ENCODE results near the gene TPH2.

TPH2 gene

DNA sequence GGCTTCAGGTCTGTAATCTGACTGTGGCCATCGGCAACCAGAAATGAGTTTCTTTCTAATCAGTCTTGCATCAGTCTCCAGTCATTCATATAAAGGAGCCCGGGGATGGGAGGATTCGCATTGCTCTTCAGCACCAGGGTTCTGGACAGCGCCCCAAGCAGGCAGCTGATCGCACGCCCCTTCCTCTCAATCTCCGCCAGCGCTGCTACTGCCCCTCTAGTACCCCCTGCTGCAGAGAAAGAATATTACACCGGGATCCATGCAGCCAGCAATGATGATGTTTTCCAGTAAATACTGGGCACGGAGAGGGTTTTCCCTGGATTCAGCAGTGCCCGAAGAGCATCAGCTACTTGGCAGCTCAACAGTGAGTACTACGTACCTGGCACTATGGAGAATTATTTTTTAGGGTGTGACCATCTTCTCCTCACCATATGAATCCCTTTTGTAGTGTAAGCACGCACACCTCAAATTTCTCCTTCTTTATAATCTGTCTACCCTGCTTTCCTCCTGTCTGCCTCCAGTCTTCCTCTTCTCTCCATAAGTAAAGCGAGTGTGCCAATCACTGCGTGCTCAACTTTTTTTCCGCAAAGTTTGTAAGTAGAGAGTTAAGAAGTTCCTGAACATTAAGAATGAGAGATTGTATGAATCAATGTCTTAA, at the start of gene TPH2:
Gene TPH2, plus strand, starts transcription at position 118 of the 658 bp plus-strand sequence. Its CDS starts 142 bp downstream, at position 260.
- DNase-seq (ENCODE audit: low read depth in 1 of 2, low spot score in 1 of 2) = peak in 1 of 2 donors; percentile 8

DNA sequence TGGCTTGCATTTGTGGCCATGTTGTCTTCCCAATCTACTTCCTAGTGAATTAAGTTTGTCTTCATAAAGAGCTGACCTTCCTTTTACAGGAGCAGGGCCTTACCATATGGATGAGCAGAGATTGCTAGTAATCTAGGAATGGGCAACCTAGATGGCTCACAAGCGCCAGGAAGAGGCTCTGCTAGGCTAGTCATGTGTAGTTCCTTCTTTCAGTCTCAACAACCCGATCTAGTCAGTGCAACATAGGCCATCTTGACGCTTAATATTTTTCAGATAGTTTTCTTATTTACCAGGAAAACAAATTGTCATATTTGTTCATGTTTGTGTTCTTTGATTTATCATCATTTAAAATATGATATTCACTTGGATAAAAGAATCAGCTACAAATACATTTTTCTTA, 48.2 kb upstream of the TPH2 start:
- no peak for DNase-seq (ENCODE audit: low read depth in 1 of 2, low spot score in 1 of 2)

DNA sequence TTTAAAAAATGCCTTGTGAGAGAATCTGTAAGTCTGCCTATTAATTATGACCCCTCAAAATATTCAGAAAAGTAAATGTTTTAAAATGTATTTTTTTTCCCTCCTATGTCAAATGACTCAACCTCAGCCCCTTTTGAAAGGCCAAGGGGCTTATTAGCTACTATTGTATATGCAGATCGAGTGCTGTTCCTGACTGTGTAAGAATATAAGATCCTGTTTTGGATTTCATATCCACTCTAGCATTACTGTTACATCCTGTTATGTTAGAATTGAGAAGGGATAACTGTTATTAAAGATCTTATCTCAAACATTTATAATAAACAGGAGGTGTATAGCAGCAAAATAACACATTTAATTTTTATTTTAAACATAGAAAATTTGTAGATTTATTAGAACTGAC, 46.6 kb upstream of the TPH2 start:
- no peak for DNase-seq (ENCODE audit: low read depth in 1 of 2, low spot score in 1 of 2)

DNA sequence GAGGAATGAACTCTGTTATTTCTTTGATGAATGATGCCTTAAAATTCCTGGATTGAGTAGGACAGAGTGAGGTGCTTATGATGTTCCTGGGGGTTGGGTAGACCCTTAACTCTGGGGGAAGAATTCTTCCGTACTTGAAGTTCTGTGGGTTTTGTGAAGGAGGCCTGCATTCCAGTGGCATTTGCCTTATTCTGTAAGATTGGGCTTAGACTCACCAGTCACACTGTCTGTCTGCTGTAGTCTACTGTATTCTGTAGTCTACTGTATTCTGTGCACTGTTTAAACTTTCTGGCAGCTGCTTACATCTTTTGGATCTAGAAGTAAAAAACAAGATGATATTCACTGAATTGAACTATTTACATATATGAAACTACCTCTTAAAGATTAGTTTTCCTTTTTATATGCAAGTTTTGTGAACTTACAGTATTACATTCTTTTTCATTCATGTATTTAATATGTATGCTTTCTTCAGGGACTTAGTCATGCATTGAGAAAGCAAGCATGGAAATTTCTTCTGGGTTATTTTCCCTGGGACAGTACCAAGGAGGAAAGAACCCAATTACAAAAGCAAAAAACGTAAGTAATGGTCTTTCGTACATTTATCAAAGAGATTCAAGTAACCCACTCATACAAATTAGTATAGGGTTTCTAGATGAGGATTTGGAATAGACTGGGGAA, 42.3 kb upstream of the TPH2 start:
- DNase-seq (ENCODE audit: low read depth in 1 of 2, low spot score in 1 of 2) = no peak

DNA sequence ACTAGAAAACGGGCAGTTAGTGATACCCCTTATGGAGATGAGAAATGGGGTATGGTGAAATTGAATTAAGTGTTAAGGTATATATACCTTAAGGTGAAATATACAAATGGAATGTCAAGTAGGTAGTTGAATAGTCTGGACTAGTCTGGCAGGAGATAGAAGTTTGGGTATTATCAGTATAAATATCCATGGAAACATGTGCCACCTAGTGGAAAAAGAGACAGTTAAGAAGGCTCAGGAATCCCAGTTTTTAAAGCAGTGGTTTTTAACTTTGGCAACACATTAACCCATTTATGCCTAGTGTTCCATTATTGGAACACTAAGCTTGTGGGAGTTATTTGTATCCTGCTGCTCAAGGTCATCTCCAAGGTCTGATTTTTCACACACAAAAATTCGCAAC, 38.6 kb upstream of the TPH2 start:
- no peak for DNase-seq (ENCODE audit: low read depth in 1 of 2, low spot score in 1 of 2)

DNA sequence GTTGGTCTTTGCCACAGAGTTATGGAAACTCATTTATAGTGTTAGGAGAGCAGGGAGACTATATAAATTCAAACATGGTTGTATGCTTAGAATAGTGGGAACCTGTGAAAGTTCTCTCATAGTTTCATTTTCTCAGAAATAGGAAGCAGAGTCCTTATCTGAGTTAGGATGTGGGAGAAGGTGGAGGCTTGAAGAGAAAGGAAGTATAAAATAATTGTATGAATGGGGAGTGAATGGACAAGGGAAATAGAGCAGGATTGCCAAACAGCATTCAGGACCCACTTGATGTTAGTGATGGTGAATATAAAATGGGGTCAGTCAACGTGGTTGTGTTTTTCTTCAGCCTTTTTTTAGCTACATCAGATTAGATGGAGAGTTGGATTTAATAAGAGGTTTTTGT, 34.0 kb upstream of the TPH2 start:
- no peak for DNase-seq (ENCODE audit: low read depth in 1 of 2, low spot score in 1 of 2)

DNA sequence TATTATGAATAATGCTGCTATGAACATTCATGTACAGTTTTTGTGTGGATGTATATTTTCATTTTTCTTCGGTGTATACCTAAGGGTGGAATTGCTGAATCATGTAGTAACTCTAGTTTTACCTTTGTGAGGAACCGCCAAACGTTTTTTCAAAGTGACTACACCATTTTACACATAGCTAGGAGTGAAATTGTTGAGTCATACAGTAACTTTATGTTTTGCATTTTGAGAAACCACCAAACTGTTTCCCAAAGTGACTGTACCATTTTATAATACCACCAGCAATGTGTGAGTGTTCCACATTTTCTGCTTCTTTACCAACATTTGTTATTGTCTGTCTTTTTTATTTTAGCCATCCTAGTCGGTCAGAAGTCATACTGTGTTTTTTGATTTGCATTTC, 3.1 kb upstream of the TPH2 start:
- no peak for DNase-seq (ENCODE audit: low read depth in 1 of 2, low spot score in 1 of 2)

DNA sequence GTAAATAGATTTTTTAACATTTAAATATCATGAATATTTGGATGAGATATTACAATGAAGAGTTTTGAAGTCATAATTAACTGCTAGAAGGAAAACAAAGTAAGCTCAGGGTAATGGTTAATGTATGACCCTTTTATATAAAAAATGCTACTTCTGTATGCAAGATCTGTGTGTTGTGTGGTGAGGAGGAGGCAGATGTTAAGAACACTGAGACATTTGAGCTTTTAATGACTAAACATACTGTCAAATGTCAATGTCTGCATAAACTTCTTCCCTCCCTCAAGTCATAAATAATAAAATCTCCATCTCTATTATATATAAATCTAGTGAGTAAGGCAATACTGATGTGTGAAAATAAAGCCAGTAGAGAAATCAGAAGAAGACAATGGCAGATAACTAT, 1.4 kb downstream of the TPH2 start:
- DNase-seq (ENCODE audit: low read depth in 1 of 2, low spot score in 1 of 2) = no peak

DNA sequence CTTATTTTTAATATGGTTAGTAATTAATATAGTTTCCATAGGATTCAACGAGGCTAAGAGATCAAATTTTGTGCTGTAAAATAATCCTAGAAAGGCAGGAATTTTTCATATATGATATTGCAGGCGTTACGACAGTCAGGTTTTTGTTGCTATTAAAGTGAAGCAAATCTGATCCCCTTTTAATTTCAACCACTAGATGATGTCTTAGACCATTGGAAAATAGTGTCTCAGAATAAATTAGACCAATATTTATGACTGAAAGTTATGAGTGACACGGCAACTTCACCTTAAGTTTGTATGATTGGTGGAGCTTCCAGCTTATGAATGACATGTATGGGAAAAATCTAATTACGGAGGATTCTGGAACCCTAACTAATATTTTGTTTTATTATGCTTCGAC, 2.5 kb downstream of the TPH2 start:
- DNase-seq (ENCODE audit: low read depth in 1 of 2, low spot score in 1 of 2) = no peak

DNA sequence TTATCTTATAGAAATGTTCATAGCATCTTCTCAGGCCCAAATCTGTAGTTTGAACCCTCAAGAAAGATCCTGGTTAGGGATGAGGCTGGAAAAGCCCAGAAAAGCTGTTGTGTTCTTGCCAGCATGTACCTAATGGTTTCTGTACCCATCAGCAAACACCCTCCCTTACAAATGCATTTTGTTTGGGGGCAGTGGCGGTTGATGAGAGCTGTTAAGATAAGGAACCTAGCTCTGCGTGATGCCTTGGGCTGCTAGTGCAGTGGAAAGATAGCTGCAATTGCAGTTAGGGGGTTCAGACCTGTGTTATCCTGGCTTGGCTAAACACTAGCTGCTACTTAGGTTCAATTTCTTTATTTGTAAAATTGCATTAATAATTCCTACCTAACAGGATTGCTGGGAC, 3.6 kb downstream of the TPH2 start:
- no peak for DNase-seq (ENCODE audit: low read depth in 1 of 2, low spot score in 1 of 2)

DNA sequence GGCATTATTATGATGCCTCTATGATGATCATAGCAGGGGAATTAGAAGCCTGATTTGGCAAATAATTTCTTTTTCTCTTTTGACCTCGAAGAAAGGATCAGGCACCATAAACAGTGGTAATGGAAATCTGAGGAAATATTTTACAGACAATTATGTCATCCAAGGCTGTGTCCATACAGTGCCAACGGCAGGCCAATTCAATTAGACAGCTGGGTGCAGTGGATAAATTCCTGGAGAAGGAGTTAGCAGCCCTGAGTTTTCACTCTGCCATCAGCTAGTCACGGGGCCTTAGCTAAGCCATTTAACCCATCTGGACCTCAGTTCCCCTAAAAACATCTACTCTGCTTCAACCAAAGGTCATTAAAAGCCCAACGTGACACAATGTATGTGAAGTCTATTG, 4.1 kb downstream of the TPH2 start:
- DNase-seq (ENCODE audit: low read depth in 1 of 2, low spot score in 1 of 2) = no peak

DNA sequence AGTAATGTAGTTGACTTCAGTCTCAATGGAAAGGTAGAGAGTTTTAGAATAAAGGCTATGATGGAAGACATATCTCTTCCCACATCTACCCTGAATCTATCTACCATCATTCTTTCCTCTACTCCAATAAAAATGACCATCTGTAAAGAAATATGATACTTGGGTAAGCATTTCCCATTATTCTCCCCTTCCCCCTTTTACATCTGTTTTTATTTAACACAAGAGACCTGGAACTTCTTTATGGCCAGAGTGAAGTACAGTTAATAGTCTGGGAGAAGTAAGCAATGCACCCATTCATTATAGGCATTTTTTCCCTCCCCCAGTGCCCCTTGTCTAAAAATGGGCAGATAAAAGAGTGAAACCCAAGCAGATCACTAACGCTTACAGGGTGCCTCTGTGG, 6.5 kb downstream of the TPH2 start:
- DNase-seq (ENCODE audit: low read depth in 1 of 2, low spot score in 1 of 2) = no peak

DNA sequence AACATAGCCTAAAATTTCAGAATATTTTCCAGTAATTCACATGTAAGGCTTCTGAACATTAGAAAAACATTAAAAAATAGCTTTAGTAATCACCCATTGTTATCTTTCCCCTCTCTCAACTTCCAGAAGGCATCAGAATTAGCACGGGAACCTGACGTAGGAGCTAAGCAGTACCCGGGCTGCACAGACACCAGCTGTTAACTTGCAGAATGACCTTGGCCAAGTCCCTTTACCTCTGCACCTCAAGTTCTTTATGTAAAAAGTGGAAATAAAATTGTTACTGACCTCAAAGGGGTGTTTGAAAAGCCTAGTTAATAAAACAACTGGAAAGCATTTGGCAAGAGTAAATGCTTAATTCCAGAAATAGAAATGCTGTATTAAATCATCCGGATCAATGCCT, 7.2 kb downstream of the TPH2 start:
- DNase-seq (ENCODE audit: low read depth in 1 of 2, low spot score in 1 of 2) = no peak

DNA sequence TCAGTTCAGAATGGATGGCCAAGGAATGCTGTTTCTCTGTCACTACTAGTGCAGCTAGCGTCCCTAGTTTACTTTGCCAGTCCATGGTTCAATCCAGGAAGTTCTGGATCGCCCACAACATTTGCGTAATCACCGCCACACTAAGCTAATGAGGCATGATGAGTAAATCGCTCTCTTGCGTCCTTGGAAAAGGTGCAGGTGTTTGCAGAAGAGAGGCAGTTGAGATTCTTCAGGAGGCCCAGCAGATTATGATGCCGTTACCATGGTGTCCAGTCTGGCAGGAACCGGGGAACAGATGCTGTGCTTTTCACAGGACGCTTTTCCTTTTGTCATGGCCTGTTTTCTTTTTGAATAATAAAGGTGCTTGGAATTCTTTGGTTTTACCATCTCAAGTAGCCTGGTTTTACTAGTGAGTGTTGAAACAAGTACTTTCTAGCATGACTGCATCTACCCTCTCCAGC, 9.0 kb downstream of the TPH2 start:
- DNase-seq (ENCODE audit: low read depth in 1 of 2, low spot score in 1 of 2) = no peak

DNA sequence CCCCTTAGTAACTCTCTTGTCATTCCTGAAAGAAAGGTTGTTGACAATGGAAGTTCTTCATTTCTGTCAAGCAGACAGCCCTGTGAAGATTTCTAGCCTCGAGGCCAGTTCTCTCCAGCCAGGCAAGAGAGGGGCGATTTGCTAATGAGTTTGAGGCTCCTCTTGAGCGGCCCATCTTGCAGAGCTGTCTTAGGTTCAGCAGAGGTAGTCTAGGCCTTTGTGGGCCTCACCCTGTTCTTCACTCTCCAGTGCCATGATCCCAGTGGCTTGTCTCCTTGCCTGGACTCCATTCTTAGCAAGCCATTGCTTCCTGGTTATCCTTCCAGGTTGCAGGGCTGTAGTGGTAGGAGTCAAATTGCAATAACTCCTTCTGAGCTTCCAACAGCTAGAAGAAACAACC, 9.7 kb downstream of the TPH2 start:
- DNase-seq (ENCODE audit: low read depth in 1 of 2, low spot score in 1 of 2) = no peak

DNA sequence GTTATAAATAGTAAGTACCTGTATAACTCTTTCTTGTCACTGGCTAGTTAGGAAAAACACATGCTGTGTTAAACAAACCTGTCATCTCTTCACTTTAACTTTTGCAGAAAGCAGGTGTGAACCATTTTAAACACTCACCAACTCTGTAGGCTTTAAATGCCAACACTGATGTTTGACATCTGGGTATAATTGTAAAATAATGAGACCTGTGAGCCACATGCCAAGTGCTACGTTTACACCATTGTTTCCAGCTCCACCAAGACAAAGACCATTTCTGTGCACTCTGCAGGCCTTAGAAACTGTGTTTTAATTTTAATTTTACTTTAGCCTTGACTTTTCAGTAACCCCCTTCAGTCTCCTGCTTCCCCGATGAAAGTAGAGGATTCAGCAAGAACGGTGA, 11.0 kb downstream of the TPH2 start:
- no peak for DNase-seq (ENCODE audit: low read depth in 1 of 2, low spot score in 1 of 2)

DNA sequence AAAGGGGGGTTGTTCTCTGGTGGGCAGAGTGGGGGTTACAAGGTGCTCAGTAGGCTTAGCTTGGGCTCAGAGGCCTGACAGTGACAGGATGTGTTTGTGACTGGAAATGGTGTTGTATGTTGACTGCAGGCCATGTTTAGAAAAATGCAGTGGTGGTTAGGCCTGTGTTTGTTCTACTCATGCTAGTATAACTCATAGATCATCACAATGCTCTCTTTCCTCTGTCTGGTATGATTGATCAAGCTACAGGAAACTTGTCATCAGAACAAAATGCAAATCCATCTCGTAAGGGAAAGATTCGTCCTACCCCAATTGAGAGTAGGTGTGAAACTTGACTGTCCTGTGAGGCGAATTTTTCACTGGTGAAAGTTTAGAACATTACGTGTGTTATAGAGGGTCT, 11.8 kb downstream of the TPH2 start:
- no peak for DNase-seq (ENCODE audit: low read depth in 1 of 2, low spot score in 1 of 2)

DNA sequence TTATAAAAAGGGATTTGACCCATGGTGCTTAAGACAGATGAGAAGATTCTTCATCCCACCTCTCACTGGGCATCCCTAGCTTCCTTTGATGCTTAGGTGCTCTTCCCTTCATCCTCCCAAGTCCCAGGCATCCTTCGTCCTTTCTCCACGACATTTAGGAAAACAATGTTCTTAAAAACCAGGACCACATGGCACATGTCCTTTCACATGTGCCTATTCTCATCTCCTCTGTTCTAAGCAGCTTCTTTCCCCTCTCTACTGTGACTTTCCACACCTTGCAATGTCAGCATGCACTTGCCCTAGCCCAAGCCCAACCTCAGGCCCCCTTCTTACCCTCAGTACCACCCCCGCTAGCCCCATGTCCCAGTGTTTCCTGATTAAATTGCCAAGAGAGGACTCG, 12.2 kb downstream of the TPH2 start:
- no peak for DNase-seq (ENCODE audit: low read depth in 1 of 2, low spot score in 1 of 2)

DNA sequence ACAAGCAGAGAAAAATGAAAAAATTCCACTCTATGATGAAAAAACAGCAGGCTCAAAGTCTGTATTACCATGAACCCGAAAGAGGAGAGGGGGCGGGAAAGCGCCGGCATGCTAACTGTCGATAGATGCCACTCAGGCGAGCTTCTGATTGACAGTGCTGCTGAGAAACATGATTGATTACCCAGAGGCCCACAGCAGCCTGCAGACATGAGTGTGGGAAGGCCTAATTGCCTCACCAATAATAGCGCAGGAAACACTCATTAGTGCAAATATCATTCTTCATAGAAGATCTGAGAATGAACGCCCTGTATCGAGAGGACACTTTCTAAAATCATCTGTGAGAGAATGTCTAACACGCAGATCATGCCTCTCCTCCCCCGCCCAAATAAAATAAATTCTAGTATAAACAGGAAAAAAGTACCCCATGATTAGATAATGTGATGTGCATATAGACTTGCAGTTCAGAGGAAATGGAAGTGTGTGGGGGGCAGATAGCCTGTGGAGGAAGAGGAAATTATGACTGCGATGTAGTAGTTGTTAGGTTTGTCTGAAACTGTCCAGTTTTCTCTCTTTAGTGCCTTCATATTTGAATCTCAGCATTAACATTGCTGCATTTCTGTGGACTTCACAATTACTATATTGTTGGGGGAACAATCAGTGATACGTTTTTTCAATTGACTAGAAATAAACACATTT, 15.6 kb downstream of the TPH2 start:
- no peak for DNase-seq (ENCODE audit: low read depth in 1 of 2, low spot score in 1 of 2)

DNA sequence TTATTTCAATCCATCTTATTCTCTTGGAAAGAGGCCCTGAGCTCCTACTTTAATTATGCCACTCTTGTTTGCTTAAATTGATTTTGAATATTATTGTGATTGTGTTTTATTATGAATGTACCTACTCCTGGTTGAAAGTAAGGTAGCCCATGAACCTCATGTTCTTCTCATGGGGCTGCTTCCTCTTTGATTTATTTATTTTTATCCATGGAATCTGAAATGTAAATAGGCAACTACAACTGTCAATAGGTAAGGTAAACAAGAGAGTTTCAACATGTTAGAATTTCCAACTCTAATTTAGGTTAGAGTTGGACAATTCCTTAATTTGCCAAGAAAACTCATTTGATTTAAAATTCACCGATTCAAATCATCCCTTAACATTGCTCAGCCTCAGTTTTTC, 16.2 kb downstream of the TPH2 start:
- no peak for DNase-seq (ENCODE audit: low read depth in 1 of 2, low spot score in 1 of 2)

DNA sequence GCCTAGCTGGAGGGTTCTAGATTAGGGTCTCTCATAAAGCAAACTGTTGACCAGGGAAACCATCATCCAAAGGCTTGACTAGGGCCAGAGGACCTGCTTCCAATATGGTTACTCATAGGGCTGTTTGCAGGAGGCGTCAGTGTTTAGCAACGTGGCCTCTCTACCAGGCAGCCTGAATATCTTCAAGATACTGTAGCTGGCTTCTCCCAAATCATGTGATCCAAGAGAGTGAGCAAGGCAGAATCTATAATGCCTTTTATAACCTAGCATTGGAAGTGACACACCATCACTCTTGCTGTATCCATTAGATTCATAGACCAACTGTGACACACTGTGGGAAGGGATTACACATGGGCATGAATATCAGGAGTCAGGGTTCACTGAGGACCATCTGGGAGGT, 17.3 kb downstream of the TPH2 start:
- DNase-seq (ENCODE audit: low read depth in 1 of 2, low spot score in 1 of 2) = no peak

DNA sequence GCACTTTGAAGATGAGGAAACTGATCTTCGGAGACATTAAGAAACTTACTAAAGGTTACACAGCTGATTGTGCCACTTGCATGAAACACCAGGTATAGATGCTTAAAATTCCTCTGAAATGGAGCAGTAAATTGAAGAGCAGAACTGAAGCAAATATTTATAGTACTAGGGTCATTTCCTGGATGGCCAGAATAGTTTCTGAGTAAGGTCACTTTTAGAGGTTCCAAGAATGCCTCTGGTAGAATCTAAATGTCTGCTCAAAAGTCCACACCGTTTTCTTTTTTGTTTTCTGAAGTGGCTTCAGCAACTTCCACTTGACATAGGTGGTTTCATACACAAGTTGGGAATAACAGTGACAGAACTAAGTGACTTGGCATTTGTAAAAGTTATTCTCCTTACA, 19.4 kb downstream of the TPH2 start:
- no peak for DNase-seq (ENCODE audit: low read depth in 1 of 2, low spot score in 1 of 2)

DNA sequence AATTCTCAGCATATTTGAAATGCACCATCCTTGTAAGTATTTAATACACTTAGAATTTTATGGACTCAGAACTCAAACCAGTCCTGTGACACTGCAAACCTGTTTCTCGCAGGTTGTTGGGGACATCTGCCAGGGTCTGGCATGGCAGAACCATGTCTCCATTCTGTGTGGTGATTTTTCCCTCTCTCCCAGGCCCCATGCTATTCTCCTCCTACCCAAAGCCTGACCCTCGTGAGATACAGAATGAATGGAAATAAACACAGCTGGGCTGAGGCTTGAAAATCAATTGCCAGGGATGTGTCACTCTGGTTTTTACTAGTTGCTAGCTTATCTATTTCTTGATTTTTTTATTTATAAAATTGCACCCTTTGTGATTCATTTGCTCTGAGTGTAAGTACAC, 19.8 kb downstream of the TPH2 start:
- DNase-seq (ENCODE audit: low read depth in 1 of 2, low spot score in 1 of 2) = no peak

Measured in stimulated activated CD4-positive, alpha-beta T cell treated with anti-CD3 and anti-CD28 coated beads, Interleukin-15, amount 100 ng/mL, for 1 hour (primary cell).